HG02852 (cell line): Measurements from ENCODE around the gene C2orf72.
A peak's percentile ranks its signal among the peaks of the same experiment; 100 is the strongest.

ENCODE experiments used
- ATAC-seq: cut with Tn5 transposase; IDR thresholded peaks from one replicate; pipeline ENCODE4 v1.9.1; 2021; ENCODE audit warnings: mild to moderate bottlenecking, moderate library complexity; ENCODE audit not compliant: unreplicated experiment

Gene C2orf72

GRCh38 chr2:231041061-231041689 lies 3.9 kb downstream of the C2orf72 start:
- ATAC-seq, result no peak

- ATAC-seq, result no peak
Observed at GRCh38 chr2:231043796-231044195, 6.5 kb downstream of the C2orf72 start.

GRCh38 chr2:231046916-231047273 lies 9.6 kb downstream of the C2orf72 start:
- ATAC-seq, result no peak

GRCh38 chr2:231047274-231047922 lies 10.1 kb downstream of the C2orf72 start:
- no peak for ATAC-seq

GRCh38 chr2:231047923-231048915 lies 10.9 kb downstream of the C2orf72 start:
- ATAC-seq, result no peak

GRCh38 chr2:231049286-231050017 lies 12.1 kb downstream of the C2orf72 start:
- no peak for ATAC-seq

- no peak for ATAC-seq
Observed at GRCh38 chr2:231050018-231050901, 12.9 kb downstream of the C2orf72 start.

- no peak for ATAC-seq
Observed at GRCh38 chr2:231051116-231051515, 13.8 kb downstream of the C2orf72 start.

GRCh38 chr2:231052494-231053451 lies 15.4 kb downstream of the C2orf72 start:
- ATAC-seq, result peak; percentile 67

GRCh38 chr2:231053846-231054245 lies 16.5 kb downstream of the C2orf72 start:
- ATAC-seq, result no peak

GRCh38 chr2:231056453-231057416 lies 19.4 kb downstream of the C2orf72 start, which contains the start of gene PSMD1:
TSS of gene PSMD1 (plus strand) at chr2:231056867. CDS start at chr2:231057026, 159 bp downstream.
- peak; percentile 62 for ATAC-seq

- no peak for ATAC-seq
Observed at GRCh38 chr2:231057590-231057989, 20.3 kb downstream of the C2orf72 start.

- ATAC-seq, result no peak
Observed at GRCh38 chr2:231058761-231059550, 21.6 kb downstream of the C2orf72 start.

- no peak for ATAC-seq
Observed at GRCh38 chr2:231059756-231060155, 22.4 kb downstream of the C2orf72 start.

GRCh38 chr2:231062776-231063175 lies 25.5 kb downstream of the C2orf72 start:
- no peak for ATAC-seq

- no peak for ATAC-seq
Observed at GRCh38 chr2:231063347-231063746, 26.0 kb downstream of the C2orf72 start.

- no peak for ATAC-seq
Observed at GRCh38 chr2:231065966-231066365, 28.6 kb downstream of the C2orf72 start.
